IPS DF 4.7 (cell line): ENCODE data around the gene TRAPPC6A.

Experiments
- DNase-seq: peaks from one replicate; pipeline ENCODE4 v3.0.0-alpha.2; 2013; ENCODE audit warnings: low spot score; ENCODE audit errors: extremely low read depth

Gene TRAPPC6A

DNA sequence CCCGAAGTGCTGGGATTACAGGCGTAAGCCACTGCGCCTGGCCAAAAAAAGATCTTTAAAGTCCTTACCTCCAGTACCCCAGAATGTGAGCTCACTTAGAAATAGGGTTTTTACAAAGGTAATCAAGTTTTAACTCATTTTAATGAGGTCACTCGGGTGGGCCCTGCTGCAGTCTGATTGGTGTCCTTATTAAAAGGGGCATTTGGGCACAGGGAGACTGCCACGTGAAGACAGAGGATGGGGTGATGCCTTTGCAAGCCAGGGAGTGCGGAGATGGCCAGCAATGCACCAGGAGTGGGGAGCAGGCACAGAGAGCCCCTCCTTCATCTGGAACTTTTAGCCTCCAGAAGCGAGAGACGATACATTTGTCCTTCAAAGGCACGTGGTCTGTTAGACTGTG lies 28.9 kb downstream of the TRAPPC6A start:
- no peak for DNase-seq

DNA sequence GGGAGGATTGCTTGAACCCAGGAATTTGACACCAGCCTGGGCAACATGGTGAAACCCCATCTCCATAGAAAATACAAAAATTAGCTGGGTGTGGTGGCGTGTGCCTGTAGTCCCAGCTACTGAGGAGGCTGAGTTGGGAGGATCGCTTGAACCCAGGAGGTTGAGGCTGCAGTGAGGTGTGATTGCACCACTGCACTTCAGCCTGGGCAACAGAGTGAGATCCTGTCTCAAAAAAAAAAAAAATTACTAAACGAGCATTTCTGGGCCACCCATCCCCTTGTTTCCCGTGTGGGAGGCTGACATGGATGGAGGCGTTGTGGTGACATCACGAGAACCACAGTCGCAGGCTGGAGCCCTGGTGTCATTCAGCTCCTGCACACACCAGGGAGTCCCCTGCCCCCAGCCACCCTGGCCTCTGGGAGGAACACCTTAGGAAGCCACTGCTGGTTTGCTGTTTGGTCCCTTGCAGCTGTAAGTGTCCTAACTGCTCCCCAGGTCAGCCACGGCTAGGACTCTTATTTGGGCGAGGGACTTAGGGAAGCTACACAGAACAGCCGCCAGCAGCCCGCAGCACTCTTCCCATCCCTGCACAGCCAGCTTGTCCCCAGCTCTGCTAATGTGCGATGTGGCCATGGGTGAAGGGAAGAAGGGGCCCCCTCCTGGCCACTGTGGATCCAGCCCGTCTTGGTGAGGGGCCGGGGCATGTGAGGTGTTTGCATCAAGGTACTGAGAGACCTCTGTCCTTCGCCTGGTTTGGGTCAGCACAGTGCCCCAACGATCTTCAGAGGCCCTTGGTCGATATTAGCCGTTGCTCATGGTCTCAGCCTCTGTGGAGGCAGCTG lies 30.0 kb downstream of the TRAPPC6A start:
- no peak for DNase-seq

DNA sequence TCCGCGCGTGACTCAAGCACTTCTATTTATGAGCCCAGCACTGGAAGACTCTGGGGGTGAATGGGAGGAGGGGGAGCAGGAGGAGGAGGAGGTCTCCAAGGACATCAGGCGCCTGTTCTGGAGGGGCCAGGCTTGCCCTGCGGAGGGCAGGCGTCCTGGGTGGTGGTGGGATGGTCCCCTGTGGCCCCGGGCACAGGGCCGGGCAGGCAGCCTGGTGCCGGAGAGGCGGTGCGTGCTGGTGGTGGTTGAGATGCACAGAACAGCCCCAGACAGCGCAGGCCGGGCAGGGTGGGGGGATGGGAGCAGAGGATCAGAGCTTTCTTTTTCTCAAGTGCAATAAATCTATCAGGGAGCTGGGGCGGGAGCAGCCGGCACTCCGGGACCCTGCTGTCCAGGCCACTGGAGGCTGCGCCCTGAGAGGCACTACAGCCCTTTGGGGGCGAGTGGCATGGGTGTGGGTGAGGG lies 31.3 kb downstream of the TRAPPC6A start:
- no peak for DNase-seq

DNA sequence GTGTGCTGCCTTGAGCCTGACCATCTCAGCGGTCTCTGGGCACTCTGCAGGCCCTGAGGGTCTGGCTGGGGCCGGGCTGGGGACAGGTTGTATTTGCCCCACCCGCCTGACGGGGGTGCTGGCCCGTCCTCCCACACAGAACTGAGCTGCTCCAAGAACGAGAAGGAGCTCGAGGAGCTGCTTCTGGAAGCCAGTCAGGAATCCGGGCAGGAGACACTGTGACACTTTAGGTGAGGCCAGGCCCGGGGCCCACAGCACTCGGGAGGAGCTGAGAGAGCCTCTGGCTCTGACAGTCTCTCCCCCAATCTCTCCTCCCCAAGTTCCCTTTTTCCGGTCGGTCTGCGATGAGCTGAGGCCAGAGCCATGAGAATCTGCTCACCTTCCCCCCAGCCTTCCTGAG lies 31.8 kb downstream of the TRAPPC6A start:
- no peak for DNase-seq

DNA sequence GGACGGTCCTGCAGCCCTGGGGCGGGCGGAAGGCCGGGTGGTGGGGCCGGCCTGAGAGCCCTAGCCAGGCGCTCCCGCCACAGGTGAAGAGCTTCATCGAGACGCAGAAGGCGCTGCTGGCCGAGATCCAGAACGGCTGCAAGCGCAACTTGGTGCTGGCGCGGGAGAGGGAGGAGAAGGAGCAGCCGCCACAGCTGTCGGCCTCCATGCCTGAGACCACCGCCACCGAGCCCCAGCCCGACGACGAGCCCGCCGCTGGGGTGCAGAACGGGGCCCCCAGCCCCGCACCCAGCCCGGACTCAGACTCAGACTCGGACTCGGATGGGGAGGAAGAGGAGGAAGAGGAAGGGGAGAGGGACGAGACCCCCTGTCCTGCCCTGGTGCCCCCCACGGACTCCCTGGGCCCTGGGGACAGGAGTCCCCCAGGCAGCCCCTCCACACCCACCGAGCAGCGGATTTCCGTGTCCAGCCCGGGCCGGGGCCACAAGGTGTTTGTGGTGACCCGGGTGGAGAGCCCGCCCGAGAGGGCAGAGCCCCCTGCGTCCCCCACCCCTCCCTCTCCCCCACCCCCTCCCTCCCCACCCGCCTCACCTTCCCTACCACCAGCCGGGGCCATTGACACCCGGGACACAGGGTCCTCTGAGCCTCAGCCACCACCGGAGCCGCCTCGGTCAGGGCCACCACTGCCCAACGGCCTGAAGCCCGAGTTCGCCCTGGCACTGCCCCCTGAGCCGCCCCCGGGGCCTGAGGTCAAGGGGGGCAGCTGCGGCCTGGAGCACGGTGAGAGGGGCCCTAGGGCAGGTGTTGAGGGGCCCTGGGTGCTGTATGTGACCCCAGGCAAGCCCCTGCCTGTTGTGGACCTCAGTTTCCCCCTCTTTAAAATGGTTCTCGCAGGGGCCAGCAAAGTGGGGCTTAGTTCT lies 32.5 kb downstream of the TRAPPC6A start:
- no peak for DNase-seq

DNA sequence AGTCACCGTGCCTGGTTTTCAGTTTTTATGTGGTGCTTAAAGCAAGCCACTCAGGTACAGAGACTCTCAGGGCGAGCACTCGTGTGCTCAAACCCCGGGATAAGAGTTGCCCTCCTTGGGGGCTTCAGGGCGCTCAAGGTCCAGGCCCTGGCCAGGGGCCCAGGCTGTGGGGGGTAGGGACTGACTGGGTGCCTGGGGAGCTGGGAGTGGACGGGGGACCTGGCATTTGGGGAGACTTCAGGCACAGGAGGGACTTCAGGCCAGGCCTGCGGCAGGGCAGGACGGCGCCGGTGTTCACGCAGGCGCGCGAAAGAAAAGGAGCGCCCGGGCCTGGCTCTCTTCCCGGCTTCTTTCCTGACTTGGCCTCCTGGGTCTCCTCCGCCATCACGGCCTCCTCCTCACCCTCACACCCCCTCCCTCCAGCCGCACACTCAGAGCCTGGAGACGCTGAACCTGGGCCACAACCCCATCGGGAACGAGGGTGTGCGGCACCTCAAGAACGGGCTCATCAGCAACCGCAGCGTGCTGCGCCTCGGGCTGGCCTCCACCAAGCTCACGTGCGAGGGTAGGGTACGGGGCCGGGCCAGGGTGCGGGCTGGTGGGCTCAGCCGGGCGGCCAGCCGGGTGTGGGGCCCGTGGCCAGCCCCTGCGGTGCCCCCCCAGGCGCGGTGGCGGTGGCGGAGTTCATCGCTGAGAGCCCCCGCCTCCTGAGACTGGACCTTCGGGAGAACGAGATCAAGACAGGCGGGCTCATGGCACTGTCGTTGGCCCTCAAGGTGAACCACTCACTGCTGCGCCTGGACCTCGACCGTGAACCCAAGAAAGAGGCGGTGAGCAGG lies 33.4 kb downstream of the TRAPPC6A start:
- no peak for DNase-seq

DNA sequence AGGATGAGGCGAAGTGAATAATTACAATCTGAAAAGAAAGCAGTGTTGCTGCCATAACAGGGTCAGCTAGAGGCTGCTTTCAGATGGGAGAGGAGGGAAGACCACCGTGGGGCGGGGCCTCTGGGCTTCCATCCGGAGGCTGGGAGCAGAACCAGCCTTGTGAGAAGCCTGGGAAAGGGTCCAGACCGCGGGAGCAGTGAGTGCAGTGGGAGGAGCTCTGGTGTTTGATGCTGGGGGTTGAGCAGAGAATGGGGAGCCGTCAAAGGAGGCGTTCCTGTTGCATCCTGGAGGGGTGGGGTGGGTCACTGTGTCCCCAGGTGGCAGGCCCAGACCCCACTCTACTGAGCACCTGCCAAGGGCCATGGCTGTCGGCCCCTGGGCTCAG lies 35.3 kb downstream of the TRAPPC6A start:
- no peak for DNase-seq

DNA sequence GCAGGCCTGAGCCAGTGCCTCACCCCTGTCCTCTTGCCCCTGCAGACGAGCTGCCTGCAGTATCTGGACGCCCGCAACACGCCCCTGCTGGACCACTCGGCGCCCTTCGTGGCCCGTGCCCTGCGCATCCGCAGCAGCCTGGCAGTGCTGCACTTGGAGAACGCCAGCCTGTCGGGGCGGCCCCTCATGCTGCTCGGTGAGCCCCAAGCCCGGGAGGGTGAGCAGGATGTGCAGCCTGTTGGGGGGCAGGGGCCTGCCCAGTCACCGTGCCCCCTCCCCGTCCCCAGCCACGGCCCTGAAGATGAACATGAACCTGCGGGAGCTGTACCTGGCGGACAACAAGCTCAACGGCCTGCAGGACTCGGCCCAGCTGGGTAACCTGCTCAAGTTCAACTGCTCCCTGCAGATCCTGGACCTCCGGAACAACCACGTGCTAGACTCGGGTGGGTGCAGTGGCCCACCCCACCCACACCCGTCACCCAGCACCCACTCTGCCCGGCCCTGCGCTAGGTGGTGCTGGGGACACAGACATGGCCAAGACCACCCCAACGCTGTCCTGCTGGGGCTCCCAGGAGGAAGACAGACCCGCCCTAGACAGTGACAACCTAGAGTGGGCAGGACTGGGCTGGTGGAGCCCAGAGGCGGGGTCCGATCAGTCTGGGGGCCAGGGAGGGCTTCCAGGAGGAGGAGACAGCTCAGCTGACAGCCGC lies 35.9 kb downstream of the TRAPPC6A start:
- no peak for DNase-seq

DNA sequence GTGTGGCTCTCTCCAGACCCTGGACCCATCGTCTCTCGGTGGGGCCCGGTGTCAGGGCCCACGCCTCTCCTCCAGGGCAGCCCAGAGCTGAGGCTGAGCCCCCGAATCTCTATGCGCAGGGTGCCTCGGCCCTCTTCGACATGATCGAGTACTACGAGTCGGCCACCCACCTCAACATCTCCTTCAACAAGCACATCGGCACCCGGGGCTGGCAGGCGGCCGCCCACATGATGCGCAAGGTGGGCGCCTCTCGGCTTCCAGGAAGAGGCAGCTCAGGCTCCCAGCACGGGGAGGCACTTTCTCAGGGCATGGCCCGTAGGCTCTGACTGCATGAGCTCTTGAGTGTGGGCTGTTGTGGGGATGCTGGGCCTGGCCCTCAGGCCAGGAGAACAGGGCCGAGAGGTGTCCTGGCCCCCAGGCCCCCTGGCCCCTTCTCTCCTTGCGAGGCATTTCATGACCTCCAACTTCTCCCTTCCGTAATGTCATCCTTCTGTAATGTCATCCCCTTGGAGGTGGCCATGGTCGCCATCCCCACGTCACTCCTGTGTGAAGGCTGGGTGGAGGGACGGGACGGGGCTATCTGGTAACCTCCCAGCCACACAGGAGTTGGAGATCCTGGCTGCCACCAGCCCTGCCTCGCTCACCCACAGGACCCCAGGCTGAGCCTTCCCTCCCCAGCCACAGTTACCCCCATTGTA lies 36.7 kb downstream of the TRAPPC6A start:
- DNase-seq: no peak

DNA sequence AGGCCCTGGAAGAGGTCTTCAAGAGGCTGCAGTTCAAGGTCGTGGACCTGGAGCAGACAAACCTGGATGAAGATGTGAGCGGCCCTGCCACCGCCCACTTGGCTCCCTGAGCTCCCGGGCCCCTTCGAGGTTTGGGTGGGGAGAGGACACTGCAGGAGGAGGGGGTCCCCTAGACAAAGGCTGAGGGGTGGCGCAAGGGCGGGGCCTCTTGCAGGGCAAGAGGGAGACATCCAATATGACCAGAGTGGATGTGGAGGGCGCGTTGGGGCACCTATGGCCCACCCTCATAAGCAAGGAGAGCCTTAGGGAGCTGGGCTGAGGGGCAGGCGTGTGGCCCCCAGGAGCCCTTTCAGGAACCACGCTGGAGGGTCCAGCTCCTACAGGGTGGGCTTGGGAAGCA lies 37.5 kb downstream of the TRAPPC6A start:
- no peak for DNase-seq

DNA sequence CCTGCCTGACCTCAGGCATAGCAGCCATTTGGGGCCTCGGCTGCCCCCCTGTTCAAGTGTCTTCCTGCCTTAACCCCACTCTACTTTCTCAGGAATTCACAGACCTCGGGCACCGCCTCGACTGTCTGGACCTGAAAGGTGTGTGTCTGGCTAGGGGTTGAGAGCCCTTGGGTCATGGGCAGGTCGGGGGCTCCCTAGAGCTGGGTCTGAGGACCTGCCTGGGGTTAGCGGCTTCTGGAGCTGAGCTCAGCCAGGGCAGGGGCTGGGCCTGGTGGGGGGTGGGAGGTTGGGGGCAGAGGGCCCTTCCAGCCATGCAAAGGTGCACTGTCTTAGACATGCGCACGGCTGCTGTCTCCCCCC lies 37.9 kb downstream of the TRAPPC6A start:
- no peak for DNase-seq

DNA sequence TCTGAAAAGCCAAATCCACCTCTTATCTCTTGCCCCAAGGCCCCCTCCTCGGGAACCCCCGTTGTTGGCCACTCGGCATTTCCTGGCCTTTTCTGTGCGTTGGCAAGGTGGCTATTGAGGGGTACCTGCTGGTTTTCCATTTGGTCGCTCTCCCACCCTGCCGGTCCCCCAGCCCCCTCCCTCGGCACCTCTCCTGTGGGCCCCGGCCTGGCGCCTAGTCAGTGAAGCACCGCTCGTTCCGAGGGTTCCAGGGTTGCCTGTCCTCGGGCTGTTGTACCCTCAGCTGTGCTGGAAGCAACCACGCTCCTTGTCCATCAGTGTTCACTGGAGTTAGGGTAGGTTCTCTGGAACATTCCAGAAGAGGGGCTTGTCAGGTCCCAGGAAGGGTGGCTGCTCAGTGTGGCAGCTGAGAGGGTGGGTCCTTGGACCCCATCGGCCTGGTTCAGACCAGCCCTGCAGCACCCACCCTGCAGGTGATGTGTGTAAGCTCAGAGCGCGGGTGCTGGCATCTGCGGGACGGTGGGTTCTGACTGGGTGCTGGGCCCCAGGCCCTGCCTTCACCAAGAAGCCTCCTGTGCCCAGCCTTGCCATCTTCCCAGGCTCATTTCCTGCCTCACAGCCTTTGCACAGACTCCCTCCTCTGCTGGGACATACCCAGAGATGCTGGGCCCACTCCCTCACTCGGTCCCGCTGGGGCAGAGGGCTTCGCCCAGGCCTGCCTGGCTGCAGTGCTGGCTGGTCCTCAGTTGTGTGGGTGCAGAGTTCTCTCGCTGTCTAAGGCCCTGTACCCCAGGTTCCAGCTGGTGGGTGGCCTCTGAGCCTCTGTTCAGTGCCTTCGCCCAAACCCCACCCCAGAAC lies 38.5 kb downstream of the TRAPPC6A start:
- DNase-seq: no peak

DNA sequence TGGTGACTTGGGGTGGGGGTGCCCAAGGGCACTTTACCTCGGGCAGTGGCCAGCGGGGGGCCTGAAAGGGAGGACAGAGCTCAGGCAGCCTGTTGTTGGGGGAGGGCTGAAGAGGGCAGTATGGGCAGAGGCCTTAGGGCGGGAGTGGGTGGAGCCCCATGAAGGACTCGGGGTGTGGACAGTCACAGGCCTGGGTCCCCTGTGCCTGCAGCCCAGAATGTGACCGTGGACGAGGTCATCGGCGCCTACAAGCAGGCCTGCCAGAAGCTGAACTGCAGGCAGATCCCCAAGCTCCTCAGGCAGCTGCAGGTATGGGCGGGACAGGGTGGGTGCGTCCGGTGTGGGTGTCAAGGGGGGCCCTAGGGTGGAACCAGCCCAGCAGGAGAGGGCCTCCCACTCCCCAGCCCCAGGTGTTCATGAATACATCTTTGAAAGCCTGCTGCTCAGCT lies 39.7 kb downstream of the TRAPPC6A start:
- DNase-seq: no peak

DNA sequence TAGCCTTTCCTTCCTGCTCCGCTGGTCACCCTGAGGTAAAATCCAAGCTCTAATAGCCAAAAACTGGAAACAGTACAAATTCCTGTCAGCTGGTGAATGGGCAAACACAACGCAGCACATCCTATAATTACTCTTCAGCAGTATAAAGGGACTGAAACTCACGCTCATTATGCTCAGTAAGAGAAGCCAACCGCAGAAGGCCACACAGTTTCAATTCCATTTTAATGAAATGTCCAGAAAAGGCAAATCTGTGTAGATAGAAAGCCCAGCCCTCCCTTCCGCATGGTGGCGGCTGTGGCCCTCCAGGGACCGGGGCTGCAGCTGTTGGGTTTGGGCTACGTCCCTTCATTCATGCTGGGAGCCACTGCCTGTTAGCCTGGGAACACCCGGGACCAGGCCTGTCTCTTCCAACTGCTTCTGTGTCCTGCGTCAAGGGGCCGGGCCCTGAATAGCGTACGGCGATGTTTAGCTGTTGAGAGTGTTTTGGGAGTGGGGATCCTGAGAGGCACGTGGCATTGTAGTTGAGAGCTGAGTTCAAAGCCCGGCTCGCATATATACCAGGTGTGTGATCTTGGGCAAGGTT lies 40.8 kb downstream of the TRAPPC6A start:
- no peak for DNase-seq

DNA sequence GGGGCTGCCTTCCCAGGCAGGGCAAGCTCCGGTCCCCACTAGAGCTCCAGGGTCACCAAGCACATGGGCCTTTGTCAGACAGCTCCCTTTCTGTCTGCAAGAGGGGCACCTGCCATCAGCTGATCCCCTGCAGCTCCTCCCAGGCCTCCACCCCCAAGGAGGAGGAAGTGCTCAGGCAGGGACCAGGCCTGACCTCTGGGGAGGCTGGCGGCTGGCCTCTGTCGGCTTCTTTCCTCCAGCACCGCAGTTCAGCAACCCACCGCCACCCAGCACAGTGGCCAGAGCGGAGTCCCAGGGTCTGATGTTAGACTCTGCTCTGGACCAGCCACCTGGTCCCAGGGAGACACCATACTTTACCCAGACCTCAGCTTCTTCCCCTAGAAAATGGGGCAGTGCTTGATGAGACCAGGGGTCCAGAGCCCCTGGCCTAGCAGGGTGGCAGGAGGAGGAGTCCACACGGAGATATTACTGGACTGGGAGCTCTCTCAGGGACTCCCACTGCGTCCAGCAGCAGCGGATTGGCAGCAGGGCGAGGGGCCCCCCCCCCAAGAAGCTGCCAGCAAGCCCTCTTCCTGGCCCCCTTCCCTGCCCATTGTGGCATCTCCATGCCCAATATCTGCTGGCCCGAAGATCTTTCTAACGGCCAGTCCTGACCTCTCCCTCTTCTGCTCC lies 41.4 kb downstream of the TRAPPC6A start:
- no peak for DNase-seq

DNA sequence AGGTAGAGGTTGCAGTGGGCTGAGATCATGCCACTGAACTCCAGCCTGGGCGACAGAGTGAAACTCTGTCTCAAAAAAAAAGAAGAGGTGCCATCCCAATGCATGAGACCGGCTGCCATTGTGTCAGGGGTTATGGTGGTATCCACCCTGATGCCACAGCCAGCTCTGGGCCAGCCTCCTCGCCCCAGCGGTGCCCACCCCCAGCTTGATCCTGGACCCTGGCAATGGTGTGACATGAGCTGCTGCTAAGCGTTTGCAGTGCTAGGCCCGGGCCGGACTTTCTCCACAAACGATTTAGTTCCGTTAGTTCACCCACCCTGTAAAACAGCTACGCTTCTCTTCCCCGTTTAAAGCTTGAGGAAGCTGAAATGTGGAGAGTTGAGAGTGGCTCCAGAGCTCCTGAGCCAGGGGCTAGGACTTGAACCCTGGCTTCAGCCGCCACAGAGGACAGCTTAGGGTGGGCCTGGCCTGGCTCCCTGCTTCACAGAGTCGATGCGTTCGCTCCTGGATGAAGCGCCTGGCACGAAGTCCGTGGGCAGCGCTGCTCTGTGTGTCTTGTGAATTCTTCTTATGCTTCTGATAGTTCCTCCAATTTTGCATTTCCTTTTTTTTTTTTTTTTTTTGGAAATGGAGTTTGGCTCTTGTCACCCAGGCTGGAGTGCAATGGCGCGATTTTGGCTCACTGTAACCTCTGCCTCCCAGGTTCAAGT lies 42.7 kb downstream of the TRAPPC6A start:
- DNase-seq: no peak

DNA sequence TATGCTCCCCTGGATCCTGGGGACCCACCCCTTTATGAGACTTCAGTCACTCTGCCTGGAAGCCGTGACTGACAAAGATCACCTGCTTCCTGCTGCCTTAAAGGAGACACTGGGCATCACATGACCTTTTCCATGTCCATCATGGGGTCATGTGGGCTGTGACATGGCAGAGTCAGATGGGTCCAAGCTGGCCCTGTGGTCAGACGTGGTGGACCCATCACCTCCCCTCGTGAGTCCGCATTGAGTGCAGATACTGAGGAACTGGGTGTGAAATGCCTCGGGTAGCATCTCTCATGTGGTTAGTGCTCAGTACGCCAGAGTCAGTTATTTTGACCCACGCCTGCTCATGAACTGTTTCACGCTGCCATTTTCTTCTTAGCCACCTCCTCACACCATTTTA lies 44.4 kb downstream of the TRAPPC6A start:
- no peak for DNase-seq
